Superior temporal gyrus (tissue), 1 donor: Measurements from ENCODE around the gene CRABP2.
A peak's percentile ranks its signal among the peaks of the same experiment; 100 is the strongest.

Source experiments
- DNase-seq: peaks from one replicate; pipeline ENCODE4 v3.0.0-alpha.2; 2016; ENCODE audit errors: extremely low spot score

Gene CRABP2

GRCh38 chr1:156709757-156710489 is 4.5 kb upstream of the CRABP2 start:
- DNase-seq, result peak; percentile 53

- DNase-seq, result no peak
Observed at GRCh38 chr1:156709031-156709430, 3.6 kb upstream of the CRABP2 start.

GRCh38 chr1:156708218-156708661 is 2.9 kb upstream of the CRABP2 start:
- no peak for DNase-seq

GRCh38 chr1:156707417-156708217 is 2.2 kb upstream of the CRABP2 start:
- DNase-seq, result no peak

GRCh38 chr1:156706657-156707416 is 1.5 kb upstream of the CRABP2 start:
- DNase-seq, result no peak

- DNase-seq, result no peak
Observed at GRCh38 chr1:156705918-156706656, 704 bp upstream of the CRABP2 start.

- DNase-seq, result no peak
Observed at GRCh38 chr1:156704930-156705320, 458 bp downstream of the CRABP2 start.

- DNase-seq, result no peak
Observed at GRCh38 chr1:156704166-156704711, 1.1 kb downstream of the CRABP2 start.

- no peak for DNase-seq
Observed at GRCh38 chr1:156703741-156704140, 1.6 kb downstream of the CRABP2 start.

GRCh38 chr1:156703336-156703735 is 2.0 kb downstream of the CRABP2 start:
- DNase-seq, result no peak

- DNase-seq, result no peak
Observed at GRCh38 chr1:156700736-156701531, 4.4 kb downstream of the CRABP2 start.

GRCh38 chr1:156698995-156699394 is 6.4 kb downstream of the CRABP2 start:
- no peak for DNase-seq

- DNase-seq, result no peak
Observed at GRCh38 chr1:156697481-156697880, 7.9 kb downstream of the CRABP2 start.

GRCh38 chr1:156696755-156697154 is 8.6 kb downstream of the CRABP2 start:
- no peak for DNase-seq

GRCh38 chr1:156694690-156694962 is 10.8 kb downstream of the CRABP2 start:
- DNase-seq, result no peak

GRCh38 chr1:156693848-156694689 is 11.3 kb downstream of the CRABP2 start:
- no peak for DNase-seq

- DNase-seq, result no peak
Observed at GRCh38 chr1:156692925-156693847, 12.2 kb downstream of the CRABP2 start.

- DNase-seq, result no peak
Observed at GRCh38 chr1:156692441-156692924, 12.9 kb downstream of the CRABP2 start.
